ENCODE measurements around the gene ATG5. TPM values are rescaled to one million over a fixed set of nuclear protein-coding genes. Genes with fewer than 3 reads are reported as not detected.

The ATG5 gene
- polyA plus RNA-seq, 1 of the 3 experiments (the other 2 are of a cell fraction): 15.5 TPM

DNA sequence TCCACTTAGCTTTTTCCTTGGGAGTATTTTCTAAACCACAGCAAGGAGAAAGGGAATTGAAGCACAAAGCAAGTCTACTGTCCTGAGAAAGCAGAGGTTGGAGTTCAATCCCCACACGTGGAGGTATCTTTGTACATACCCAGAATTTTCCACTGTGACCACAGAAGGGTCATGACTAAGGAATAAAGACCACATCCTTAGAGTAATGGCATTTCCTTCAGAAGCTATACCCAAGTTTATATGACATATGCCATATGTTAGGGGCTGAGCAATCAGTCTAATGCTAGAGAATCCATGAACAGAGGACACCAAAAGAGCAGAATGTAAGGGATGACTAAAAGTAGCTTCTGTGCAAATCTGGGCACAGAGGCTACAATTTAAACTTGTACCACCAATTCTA, 46.4 kb downstream of the ATG5 start:
- Histone ChIP-seq H3K4me3 (ENCODE audit: low read depth in 2 of 2, low read length in 1 of 2) (no peak overlapping the region), H4K20me1 (ENCODE audit: insufficient read depth) (no peaks in the 10 kb centered on the region), H3K9me3 (no peaks in the 10 kb centered on the region), H3K9me2 (no peaks in the 10 kb centered on the region), H3K27me3 (ENCODE audit: insufficient read depth) (no peaks in the 10 kb centered on the region), H2AFZ (ENCODE audit: low read depth) (no peak overlapping the region), H3K4me1 (ENCODE audit: control insufficient read depth in 1 of 2, insufficient read depth in 2 of 2, low read depth in 1 of 2, low read length in 1 of 2) (peaks cover 0 to 12% of the 10 kb centered on the region in 2 experiments; a peak in 1 of 4 replicates), H3K4me2 (no peak overlapping the region), H3K36me3 (replicated peaks in 1 of 2; ENCODE audit: control insufficient read depth in 1 of 2, insufficient read depth in 2 of 2, low read length in 1 of 2) (peaks cover 8 to 20% of the 10 kb centered on the region in 2 experiments), H3F3A (replicated peaks; ENCODE audit: insufficient read depth) (peaks cover 30% of the 10 kb centered on the region), H3K9ac (no peak overlapping the region), H3K79me2 (ENCODE audit: insufficient read depth) (peaks cover 44% of the 10 kb centered on the region), H3K27ac (ENCODE audit: low read depth in 2 of 2, low read length in 1 of 2) (peak overlapping the region in 1 of 2 experiments; percentile 63; a peak in 2 of 4 replicates)
- 22% methylated on average over 1 of the region's 1 CpG for WGBS (ENCODE audit: low lambda C conversion rate)
- DNase-seq: no peak
- ChIA-PET POLR2A (no interaction called here), CTCF (interaction anchor here (1.5 to 2.7 kb wide), 2 partner anchors 56 to 795 kb away, joined by 3 to 8 read pairs; no protein-coding TSS in a partner anchor)
- TF ChIP-seq FOSL2 (IDR thresholded peaks at IDR 0.05; ENCODE audit: borderline replicate concordance, low read depth) (peak; percentile 73; the same call in 1 of the 2 replicates), TCF12 (IDR thresholded peaks at IDR 0.05) (peak; percentile 94), TEAD4 (IDR thresholded peaks at IDR 0.05; ENCODE audit: borderline replicate concordance, insufficient read depth) (peak; percentile 71; the same call in 1 of the 2 replicates), POLR2AphosphoS5 (IDR thresholded peaks at IDR 0.05; ENCODE audit: low read depth, low read length) (peak; percentile 36; the same call in 1 of the 2 replicates), EZH2phosphoT487 (IDR thresholded peaks at IDR 0.05; ENCODE audit: borderline replicate concordance, low read depth) (no peak), NFIC (IDR thresholded peaks at IDR 0.05; ENCODE audit: borderline replicate concordance) (peak; percentile 61), NRF1 (IDR thresholded peaks at IDR 0.05; ENCODE audit: low read depth, low read length) (no peak), MEF2A (IDR thresholded peaks at IDR 0.05; ENCODE audit: borderline replicate concordance, low read depth) (no peak), FOXJ3 (CRISPR knock-in tag; IDR thresholded peaks at IDR 0.05) (no peak), RXRA (IDR thresholded peaks at IDR 0.05; ENCODE audit: borderline replicate concordance, low read depth) (peak; percentile 72; the same call in 1 of the 2 replicates), SIN3A (IDR thresholded peaks at IDR 0.05; ENCODE audit: borderline replicate concordance, low read depth, low read length) (no peak), RCOR1 (IDR thresholded peaks at IDR 0.05; ENCODE audit: low read length) (no peak), TAF1 (IDR thresholded peaks at IDR 0.05; ENCODE audit: borderline replicate concordance, low read depth, low read length) (no peak), GABPA (IDR thresholded peaks at IDR 0.05; ENCODE audit: low read depth) (no peak), RAD21 (IDR thresholded peaks at IDR 0.05; ENCODE audit: low read length) (no peak), EP300 (IDR thresholded peaks at IDR 0.05; ENCODE audit: borderline replicate concordance in 1 of 2, low read depth in 1 of 2, low read length in 1 of 2) (peak in 1 of 2 experiments; percentile 86; a peak in 2 of 4 replicates), YY1 (IDR thresholded peaks at IDR 0.05; ENCODE audit: low read depth) (no peak), FOXM1 (IDR thresholded peaks at IDR 0.05; ENCODE audit: low read depth) (peak; percentile 66; the same call in 1 of the 2 replicates), CHD2 (IDR thresholded peaks at IDR 0.05; ENCODE audit: low read length, partially characterized antibody) (no peak), RFX5 (IDR thresholded peaks at IDR 0.05; ENCODE audit: low read length) (no peak), JUND (IDR thresholded peaks at IDR 0.05) (peak; percentile 73)
- TF ChIP-seq, protein P1, sequence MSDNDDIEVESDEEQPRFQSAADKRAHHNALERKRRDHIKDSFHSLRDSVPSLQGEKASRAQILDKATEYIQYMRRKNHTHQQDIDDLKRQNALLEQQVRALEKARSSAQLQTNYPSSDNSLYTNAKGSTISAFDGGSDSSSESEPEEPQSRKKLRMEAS (IDR thresholded peaks at IDR 0.05; ENCODE audit: low read depth): peak; percentile 59; the same call in 1 of the 2 replicates
- TF ChIP-seq, protein P2, sequence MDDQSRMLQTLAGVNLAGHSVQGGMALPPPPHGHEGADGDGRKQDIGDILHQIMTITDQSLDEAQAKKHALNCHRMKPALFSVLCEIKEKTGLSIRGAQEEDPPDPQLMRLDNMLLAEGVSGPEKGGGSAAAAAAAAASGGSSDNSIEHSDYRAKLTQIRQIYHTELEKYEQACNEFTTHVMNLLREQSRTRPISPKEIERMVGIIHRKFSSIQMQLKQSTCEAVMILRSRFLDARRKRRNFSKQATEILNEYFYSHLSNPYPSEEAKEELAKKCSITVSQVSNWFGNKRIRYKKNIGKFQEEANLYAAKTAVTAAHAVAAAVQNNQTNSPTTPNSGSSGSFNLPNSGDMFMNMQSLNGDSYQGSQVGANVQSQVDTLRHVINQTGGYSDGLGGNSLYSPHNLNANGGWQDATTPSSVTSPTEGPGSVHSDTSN (IDR thresholded peaks at IDR 0.05): peak; percentile 91
- TF ChIP-seq, protein P3, sequence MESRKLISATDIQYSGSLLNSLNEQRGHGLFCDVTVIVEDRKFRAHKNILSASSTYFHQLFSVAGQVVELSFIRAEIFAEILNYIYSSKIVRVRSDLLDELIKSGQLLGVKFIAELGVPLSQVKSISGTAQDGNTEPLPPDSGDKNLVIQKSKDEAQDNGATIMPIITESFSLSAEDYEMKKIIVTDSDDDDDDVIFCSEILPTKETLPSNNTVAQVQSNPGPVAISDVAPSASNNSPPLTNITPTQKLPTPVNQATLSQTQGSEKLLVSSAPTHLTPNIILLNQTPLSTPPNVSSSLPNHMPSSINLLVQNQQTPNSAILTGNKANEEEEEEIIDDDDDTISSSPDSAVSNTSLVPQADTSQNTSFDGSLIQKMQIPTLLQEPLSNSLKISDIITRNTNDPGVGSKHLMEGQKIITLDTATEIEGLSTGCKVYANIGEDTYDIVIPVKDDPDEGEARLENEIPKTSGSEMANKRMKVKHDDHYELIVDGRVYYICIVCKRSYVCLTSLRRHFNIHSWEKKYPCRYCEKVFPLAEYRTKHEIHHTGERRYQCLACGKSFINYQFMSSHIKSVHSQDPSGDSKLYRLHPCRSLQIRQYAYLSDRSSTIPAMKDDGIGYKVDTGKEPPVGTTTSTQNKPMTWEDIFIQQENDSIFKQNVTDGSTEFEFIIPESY (IDR thresholded peaks at IDR 0.05; ENCODE audit: borderline replicate concordance, low read depth): no peak
- TF ChIP-seq, protein P4, sequence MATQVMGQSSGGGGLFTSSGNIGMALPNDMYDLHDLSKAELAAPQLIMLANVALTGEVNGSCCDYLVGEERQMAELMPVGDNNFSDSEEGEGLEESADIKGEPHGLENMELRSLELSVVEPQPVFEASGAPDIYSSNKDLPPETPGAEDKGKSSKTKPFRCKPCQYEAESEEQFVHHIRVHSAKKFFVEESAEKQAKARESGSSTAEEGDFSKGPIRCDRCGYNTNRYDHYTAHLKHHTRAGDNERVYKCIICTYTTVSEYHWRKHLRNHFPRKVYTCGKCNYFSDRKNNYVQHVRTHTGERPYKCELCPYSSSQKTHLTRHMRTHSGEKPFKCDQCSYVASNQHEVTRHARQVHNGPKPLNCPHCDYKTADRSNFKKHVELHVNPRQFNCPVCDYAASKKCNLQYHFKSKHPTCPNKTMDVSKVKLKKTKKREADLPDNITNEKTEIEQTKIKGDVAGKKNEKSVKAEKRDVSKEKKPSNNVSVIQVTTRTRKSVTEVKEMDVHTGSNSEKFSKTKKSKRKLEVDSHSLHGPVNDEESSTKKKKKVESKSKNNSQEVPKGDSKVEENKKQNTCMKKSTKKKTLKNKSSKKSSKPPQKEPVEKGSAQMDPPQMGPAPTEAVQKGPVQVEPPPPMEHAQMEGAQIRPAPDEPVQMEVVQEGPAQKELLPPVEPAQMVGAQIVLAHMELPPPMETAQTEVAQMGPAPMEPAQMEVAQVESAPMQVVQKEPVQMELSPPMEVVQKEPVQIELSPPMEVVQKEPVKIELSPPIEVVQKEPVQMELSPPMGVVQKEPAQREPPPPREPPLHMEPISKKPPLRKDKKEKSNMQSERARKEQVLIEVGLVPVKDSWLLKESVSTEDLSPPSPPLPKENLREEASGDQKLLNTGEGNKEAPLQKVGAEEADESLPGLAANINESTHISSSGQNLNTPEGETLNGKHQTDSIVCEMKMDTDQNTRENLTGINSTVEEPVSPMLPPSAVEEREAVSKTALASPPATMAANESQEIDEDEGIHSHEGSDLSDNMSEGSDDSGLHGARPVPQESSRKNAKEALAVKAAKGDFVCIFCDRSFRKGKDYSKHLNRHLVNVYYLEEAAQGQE (IDR thresholded peaks at IDR 0.05; ENCODE audit: low read depth, low read length): no peak
- TF ChIP-seq, protein P5, sequence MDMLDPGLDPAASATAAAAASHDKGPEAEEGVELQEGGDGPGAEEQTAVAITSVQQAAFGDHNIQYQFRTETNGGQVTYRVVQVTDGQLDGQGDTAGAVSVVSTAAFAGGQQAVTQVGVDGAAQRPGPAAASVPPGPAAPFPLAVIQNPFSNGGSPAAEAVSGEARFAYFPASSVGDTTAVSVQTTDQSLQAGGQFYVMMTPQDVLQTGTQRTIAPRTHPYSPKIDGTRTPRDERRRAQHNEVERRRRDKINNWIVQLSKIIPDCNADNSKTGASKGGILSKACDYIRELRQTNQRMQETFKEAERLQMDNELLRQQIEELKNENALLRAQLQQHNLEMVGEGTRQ (IDR thresholded peaks at IDR 0.05; ENCODE audit: borderline replicate concordance, low read depth, low read length): no peak
- TF ChIP-seq, protein P6, sequence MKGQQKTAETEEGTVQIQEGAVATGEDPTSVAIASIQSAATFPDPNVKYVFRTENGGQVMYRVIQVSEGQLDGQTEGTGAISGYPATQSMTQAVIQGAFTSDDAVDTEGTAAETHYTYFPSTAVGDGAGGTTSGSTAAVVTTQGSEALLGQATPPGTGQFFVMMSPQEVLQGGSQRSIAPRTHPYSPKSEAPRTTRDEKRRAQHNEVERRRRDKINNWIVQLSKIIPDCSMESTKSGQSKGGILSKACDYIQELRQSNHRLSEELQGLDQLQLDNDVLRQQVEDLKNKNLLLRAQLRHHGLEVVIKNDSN (IDR thresholded peaks at IDR 0.05; ENCODE audit: borderline replicate concordance, low read depth): no peak

All from SK-N-SH (cell line).